ENCODE measurements around the gene CHMP6. TPM values are rescaled to one million over a fixed set of nuclear protein-coding genes. Genes with fewer than 3 reads are reported as not detected.

Gene CHMP6
- total RNA-seq, 2 donors from 2014 or later, result 28.4 to 32.5 TPM

GRCh38 chr17:81036197-81036941 is 44.7 kb downstream of the CHMP6 start:
- Mint-ChIP-seq H3K4me3 (peak overlapping the region; percentile 86), H3K9me3 (no peaks in the 10 kb centered on the region), H3K27me3 (ENCODE audit: insufficient read depth) (peaks cover 11% of the 10 kb centered on the region), H3K27ac (no peak overlapping the region), H3K4me1 (peaks cover 21% of the 10 kb centered on the region), H3K36me3 (ENCODE audit: low read depth) (peaks cover 7% of the 10 kb centered on the region)
- Histone ChIP-seq H3K27ac (ENCODE audit: low read depth, low read length) (no peak overlapping the region), H3K9ac (ENCODE audit: extremely low read depth, low read length, poor library complexity, severe bottlenecking) (peak overlapping the region; percentile 1), H3K36me3 (ENCODE audit: control insufficient read depth, insufficient read depth, low read length) (no peaks in the 10 kb centered on the region), H3K4me1 (ENCODE audit: control insufficient read depth, insufficient read depth, low read length) (no peaks in the 10 kb centered on the region), H3K9me3 (ENCODE audit: control insufficient read depth, low read length) (no peaks in the 10 kb centered on the region), H3K4me3 (ENCODE audit: low read length) (peak overlapping the region; percentile 79), H3K27me3 (ENCODE audit: control insufficient read depth, insufficient read depth, low read length, poor library complexity, severe bottlenecking) (no peaks in the 10 kb centered on the region)
- no peak for TF ChIP-seq CTCF (conservative IDR thresholded peaks at IDR 0.05)
- no peak for DNase-seq
- 84 to 90% methylated on average over 21 to 24 of the region's 24 CpGs for WGBS, 2 experiments (ENCODE audit: insufficient coverage in 1 of 2, insufficient read length in 1 of 2)

- no peak for DNase-seq
- Mint-ChIP-seq H3K27me3 (ENCODE audit: insufficient read depth) (peaks cover 11% of the 10 kb centered on the region), H3K27ac (peak overlapping the region; percentile 64), H3K36me3 (ENCODE audit: low read depth) (peaks cover 6% of the 10 kb centered on the region), H3K4me3 (peak overlapping the region; percentile 86), H3K9me3 (no peaks in the 10 kb centered on the region), H3K4me1 (peaks cover 21% of the 10 kb centered on the region)
- Histone ChIP-seq H3K27ac (ENCODE audit: low read depth, low read length) (no peak overlapping the region), H3K27me3 (ENCODE audit: control insufficient read depth, insufficient read depth, low read length, poor library complexity, severe bottlenecking) (no peaks in the 10 kb centered on the region), H3K36me3 (ENCODE audit: control insufficient read depth, insufficient read depth, low read length) (no peaks in the 10 kb centered on the region), H3K4me1 (ENCODE audit: control insufficient read depth, insufficient read depth, low read length) (no peaks in the 10 kb centered on the region), H3K9me3 (ENCODE audit: control insufficient read depth, low read length) (no peaks in the 10 kb centered on the region), H3K9ac (ENCODE audit: extremely low read depth, low read length, poor library complexity, severe bottlenecking) (no peak overlapping the region), H3K4me3 (ENCODE audit: low read length) (no peak overlapping the region)
- no peak for TF ChIP-seq CTCF (conservative IDR thresholded peaks at IDR 0.05)
- WGBS, 2 experiments (ENCODE audit: insufficient coverage in 1 of 2, insufficient read length in 1 of 2), result 91 to 97% methylated on average over 26 to 28 of the region's 28 CpGs
Observed at GRCh38 chr17:81037026-81037797, 45.6 kb downstream of the CHMP6 start.

GRCh38 chr17:81037798-81038733 is 46.4 kb downstream of the CHMP6 start:
- peak; percentile 25 for TF ChIP-seq CTCF (conservative IDR thresholded peaks at IDR 0.05)
- H3K27me3 ChIP-seq (ENCODE audit: control insufficient read depth, insufficient read depth, low read length, poor library complexity, severe bottlenecking), result no peaks in the 10 kb centered on the region
- Mint-ChIP-seq H3K36me3 (ENCODE audit: low read depth) (peaks cover 6% of the 10 kb centered on the region), H3K4me1 (peaks cover 21% of the 10 kb centered on the region), H3K27me3 (ENCODE audit: insufficient read depth) (peaks cover 11% of the 10 kb centered on the region), H3K9me3 (no peaks in the 10 kb centered on the region), H3K27ac (no peak overlapping the region), H3K4me3 (no peak overlapping the region)
- WGBS, 2 experiments (ENCODE audit: insufficient coverage in 1 of 2, insufficient read length in 1 of 2), result 94 to 95% methylated on average over 13 to 30 of the region's 30 CpGs
- H3K9me3 ChIP-seq (ENCODE audit: control insufficient read depth, low read length), result no peaks in the 10 kb centered on the region
- H3K27ac ChIP-seq (ENCODE audit: low read depth, low read length), result no peak overlapping the region
- peak; percentile 79 for DNase-seq
- H3K9ac ChIP-seq (ENCODE audit: extremely low read depth, low read length, poor library complexity, severe bottlenecking), result no peak overlapping the region
- no peak overlapping the region for H3K4me3 ChIP-seq (ENCODE audit: low read length)
- H3K4me1 ChIP-seq (ENCODE audit: control insufficient read depth, insufficient read depth, low read length), result no peaks in the 10 kb centered on the region
- no peaks in the 10 kb centered on the region for H3K36me3 ChIP-seq (ENCODE audit: control insufficient read depth, insufficient read depth, low read length)
